Hepatocyte (in vitro differentiated cells): ENCODE results near the gene SMTN. TPM values are rescaled to one million over a fixed set of nuclear protein-coding genes. Genes with fewer than 3 reads are reported as not detected.

ENCODE experiments used
- DNase-seq: peaks from one replicate; pipeline ENCODE4 v3.0.0-alpha.2; 2016; ENCODE audit warnings: low spot score
- H2AFZ ChIP-seq: fragments of 200-600 bp; sonication (generic); 2 replicates; pipeline ENCODE4 v1.6.0; 2016; ENCODE audit warnings: antibody characterized with exemption, mild to moderate bottlenecking
- H3K27ac ChIP-seq: fragments of 200-600 bp; sonication (generic); 2 replicates; pipeline ENCODE4 v1.5.1; 2016; ENCODE audit warnings: mild to moderate bottlenecking
- H3K27me3 ChIP-seq: fragments of 200-600 bp; sonication (generic); 2 replicates; pipeline ENCODE4 v1.6.1; 2016
- H3K36me3 ChIP-seq: fragments of 200-600 bp; sonication (generic); replicated peaks from 2 replicates; pipeline ENCODE4 v1.5.1; 2016; ENCODE audit warnings: low read depth; ENCODE audit not compliant: insufficient read depth
- H3K4me1 ChIP-seq: fragments of 200-600 bp; sonication (generic); 2 replicates; pipeline ENCODE4 v1.5.1; 2016; ENCODE audit warnings: mild to moderate bottlenecking, moderate library complexity; ENCODE audit not compliant: insufficient read depth
- H3K4me2 ChIP-seq: fragments of 200-600 bp; sonication (generic); 2 replicates; pipeline ENCODE4 v1.6.0; 2016
- H3K4me3 ChIP-seq: fragments of 200-600 bp; sonication (generic); 2 replicates; pipeline ENCODE4 v1.5.1; 2016; ENCODE audit warnings: mild to moderate bottlenecking
- H3K79me2 ChIP-seq: fragments of 200-600 bp; sonication (generic); 2 replicates; pipeline ENCODE4 v1.6.0; 2017; ENCODE audit warnings: mild to moderate bottlenecking
- H3K9me2 ChIP-seq: fragments of 200-600 bp; sonication (generic); replicated peaks from 2 replicates; pipeline ENCODE4 v1.6.0; 2017; ENCODE audit warnings: mild to moderate bottlenecking; ENCODE audit not compliant: insufficient read depth
- H3K9me3 ChIP-seq: fragments of 200-600 bp; sonication (generic); 2 replicates; pipeline ENCODE4 v1.5.1; 2016; ENCODE audit warnings: low read depth, mild to moderate bottlenecking
- H4K20me1 ChIP-seq: fragments of 200-600 bp; sonication (generic); 2 replicates; pipeline ENCODE4 v1.6.0; 2016; ENCODE audit warnings: mild to moderate bottlenecking; ENCODE audit not compliant: insufficient read depth, poor library complexity, severe bottlenecking
- EZH2 ChIP-seq: fragments of 200-600 bp; sonication (generic); IDR thresholded peaks from 2 replicates; pipeline ENCODE4 v1.6.1; 2016; ENCODE audit warnings: antibody characterized with exemption, mild to moderate bottlenecking, borderline replicate concordance
- EZH2phosphoT487 ChIP-seq: fragments of 200-600 bp; sonication (generic); IDR thresholded peaks from one replicate; pipeline ENCODE4 v1.6.1; 2018; ENCODE audit warnings: antibody characterized with exemption, mild to moderate bottlenecking, low read depth, moderate library complexity; ENCODE audit not compliant: unreplicated experiment, severe bottlenecking
- WGBS: methylation state at CpG from one replicate; pipeline ENCODE4 v1.1.6; 2016; ENCODE audit warnings: low lambda C conversion rate; ENCODE audit errors: missing lambda C conversion rate; 5-methylcytosine and 5-hydroxymethylcytosine counted together
- polyA plus RNA-seq: library from polyadenylated mRNA; unstranded; fragments of >200 nt; fragmentation: Nextera tagmentation; extraction: Ambion mirVana; gene quantifications from 2 replicates; pipeline ENCODE4 v1.2.1, GENCODE V29; 2016
- total RNA-seq: library from RNA; depleted of rRNA; stranded (reverse); fragments of >200 nt; gene quantifications from 2 replicates; pipeline ENCODE4 v1.2.3, GENCODE V29; 2014
- TF ChIP-seq, protein P1 (sequence below): fragments of 200-600 bp; sonication (generic); IDR thresholded peaks from 2 replicates; pipeline ENCODE4 v1.5.1; 2016; ENCODE audit warnings: antibody characterized with exemption, mild to moderate bottlenecking; ENCODE audit not compliant: poor library complexity

SMTN gene
- total and polyA plus RNA-seq, 2 experiments from 2014 or later: 64.7 to 88.7 TPM

DNA sequence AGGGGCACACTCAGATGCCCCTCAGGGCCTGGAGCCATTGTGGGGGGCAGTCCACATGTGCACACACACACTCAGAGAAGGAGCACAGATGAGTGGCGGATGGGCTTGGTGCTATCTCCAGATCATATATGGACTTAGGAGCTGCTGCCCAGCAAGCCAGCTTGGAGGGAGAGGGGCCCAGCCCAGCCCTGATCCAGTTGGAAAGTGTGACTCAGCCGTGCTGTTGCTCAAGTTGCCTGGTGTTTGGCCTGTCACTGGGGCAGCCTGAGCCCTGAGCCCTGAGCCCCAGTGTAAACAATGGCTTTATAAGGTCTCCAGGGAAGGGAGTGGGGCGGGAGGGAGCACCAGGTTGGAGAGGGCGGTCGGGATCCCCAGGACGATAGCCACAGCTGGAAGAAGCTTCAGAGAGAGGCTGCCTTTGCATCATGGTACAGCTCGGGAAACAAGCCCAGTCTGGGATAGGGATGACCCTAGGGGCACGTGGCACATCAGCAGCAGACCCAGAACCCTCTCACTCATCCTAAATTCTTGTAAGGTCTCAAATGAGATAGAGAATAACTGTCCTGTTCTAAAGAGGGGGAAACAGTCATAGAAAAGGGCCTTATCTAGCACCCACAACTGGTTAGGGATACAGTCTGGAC lies 21.4 kb downstream of the SMTN start:
- Histone ChIP-seq H3K4me3 (no peak overlapping the region), H2AFZ (no peak overlapping the region), H3K36me3 (no peaks in the 10 kb centered on the region), H3K27me3 (no peaks in the 10 kb centered on the region), H3K27ac (peak overlapping the region; percentile 94), H3K9me3 (no peaks in the 10 kb centered on the region), H4K20me1 (no peaks in the 10 kb centered on the region), H3K4me1 (peaks cover 13% of the 10 kb centered on the region), H3K79me2 (no peaks in the 10 kb centered on the region), H3K9me2 (no peaks in the 10 kb centered on the region), H3K4me2 (peak overlapping the region; percentile 23)
- peak; percentile 94 for DNase-seq
- 76% methylated on average over 8 of the region's 8 CpGs for WGBS
- TF ChIP-seq, protein P1, sequence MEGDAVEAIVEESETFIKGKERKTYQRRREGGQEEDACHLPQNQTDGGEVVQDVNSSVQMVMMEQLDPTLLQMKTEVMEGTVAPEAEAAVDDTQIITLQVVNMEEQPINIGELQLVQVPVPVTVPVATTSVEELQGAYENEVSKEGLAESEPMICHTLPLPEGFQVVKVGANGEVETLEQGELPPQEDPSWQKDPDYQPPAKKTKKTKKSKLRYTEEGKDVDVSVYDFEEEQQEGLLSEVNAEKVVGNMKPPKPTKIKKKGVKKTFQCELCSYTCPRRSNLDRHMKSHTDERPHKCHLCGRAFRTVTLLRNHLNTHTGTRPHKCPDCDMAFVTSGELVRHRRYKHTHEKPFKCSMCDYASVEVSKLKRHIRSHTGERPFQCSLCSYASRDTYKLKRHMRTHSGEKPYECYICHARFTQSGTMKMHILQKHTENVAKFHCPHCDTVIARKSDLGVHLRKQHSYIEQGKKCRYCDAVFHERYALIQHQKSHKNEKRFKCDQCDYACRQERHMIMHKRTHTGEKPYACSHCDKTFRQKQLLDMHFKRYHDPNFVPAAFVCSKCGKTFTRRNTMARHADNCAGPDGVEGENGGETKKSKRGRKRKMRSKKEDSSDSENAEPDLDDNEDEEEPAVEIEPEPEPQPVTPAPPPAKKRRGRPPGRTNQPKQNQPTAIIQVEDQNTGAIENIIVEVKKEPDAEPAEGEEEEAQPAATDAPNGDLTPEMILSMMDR: no peak
- TF ChIP-seq EZH2: no peak
- TF ChIP-seq EZH2phosphoT487: no peak

DNA sequence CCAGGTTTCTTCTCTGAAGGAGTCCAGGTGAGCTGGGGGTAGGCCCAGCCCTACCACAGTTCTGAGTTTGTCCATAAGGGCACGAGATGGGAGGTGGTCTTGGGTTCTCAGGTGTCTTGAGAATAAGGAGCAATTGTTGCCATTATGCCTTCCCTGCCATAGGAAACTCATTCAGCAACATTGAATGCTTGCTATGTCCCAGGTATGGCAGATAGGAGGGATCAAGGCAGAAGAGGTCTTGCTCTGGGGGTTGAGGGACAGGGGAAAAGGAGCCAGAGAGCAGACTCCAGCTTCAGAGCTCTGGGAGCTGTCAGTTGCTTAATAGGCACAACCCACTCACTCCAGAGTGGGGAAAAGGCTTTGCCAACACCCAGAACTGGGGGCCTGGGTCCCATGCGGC lies 22.0 kb downstream of the SMTN start:
- no peaks in the 10 kb centered on the region for H4K20me1 ChIP-seq
- TF ChIP-seq EZH2phosphoT487: no peak
- TF ChIP-seq EZH2: no peak
- TF ChIP-seq, protein P1: no peak
- H3K4me1 ChIP-seq: peaks cover 13% of the 10 kb centered on the region
- WGBS: 92% methylated on average over 2 of the region's 2 CpGs
- H3K27ac ChIP-seq: peak overlapping the region; percentile 94
- no peaks in the 10 kb centered on the region for H3K9me3 ChIP-seq
- H3K9me2 ChIP-seq: no peaks in the 10 kb centered on the region
- H3K79me2 ChIP-seq: no peaks in the 10 kb centered on the region
- H3K27me3 ChIP-seq: no peaks in the 10 kb centered on the region
- no peak overlapping the region for H3K4me3 ChIP-seq
- no peaks in the 10 kb centered on the region for H3K36me3 ChIP-seq
- no peak overlapping the region for H2AFZ ChIP-seq
- no peak for DNase-seq
- peak overlapping the region; percentile 23 for H3K4me2 ChIP-seq

DNA sequence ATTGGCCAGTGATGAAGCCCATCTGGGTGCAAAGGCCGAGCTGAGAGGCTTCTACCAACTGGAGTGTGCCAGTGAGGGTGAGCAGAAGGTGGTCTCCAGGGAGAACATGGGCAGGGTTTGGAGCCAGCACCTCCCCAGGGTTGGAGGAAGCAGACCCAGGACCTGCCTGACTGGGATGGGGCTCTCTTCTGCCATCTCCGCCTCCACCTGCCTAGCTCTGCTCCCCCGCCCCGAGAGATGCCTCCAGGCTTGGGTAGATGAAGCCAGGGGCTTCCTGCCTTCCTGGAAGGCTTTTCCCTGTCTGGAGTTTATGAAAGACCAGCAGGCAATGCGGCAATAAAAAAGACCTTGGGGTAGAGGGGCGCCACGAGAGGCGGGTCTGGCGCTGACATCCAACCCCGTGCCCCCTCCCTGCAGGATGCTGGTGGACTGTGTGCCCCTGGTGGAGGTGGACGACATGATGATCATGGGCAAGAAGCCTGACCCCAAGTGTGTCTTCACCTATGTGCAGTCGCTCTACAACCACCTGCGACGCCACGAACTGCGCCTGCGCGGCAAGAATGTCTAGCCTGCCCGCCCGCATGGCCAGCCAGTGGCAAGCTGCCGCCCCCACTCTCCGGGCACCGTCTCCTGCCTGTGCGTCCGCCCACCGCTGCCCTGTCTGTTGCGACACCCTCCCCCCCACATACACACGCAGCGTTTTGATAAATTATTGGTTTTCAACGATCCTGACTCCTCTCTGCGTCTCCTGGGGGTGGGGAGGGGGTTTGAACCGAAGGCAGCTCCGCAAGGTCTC lies 23.0 kb downstream of the SMTN start:
- TF ChIP-seq, protein P1: no peak
- no peak for TF ChIP-seq EZH2phosphoT487
- TF ChIP-seq EZH2: no peak
- Histone ChIP-seq H3K4me1 (peaks cover 13% of the 10 kb centered on the region), H3K27me3 (no peaks in the 10 kb centered on the region), H3K9me3 (no peaks in the 10 kb centered on the region), H3K4me3 (no peak overlapping the region), H2AFZ (no peak overlapping the region), H3K36me3 (no peaks in the 10 kb centered on the region), H3K4me2 (no peak overlapping the region), H3K27ac (peak overlapping the region; percentile 94), H3K79me2 (no peaks in the 10 kb centered on the region), H3K9me2 (no peaks in the 10 kb centered on the region), H4K20me1 (no peaks in the 10 kb centered on the region)
- WGBS: 97% methylated on average over 28 of the region's 33 CpGs
- no peak for DNase-seq
